Activated CD4-positive, alpha-beta T cell treated with anti-CD3 and anti-CD28 coated beads, Interleukin-2, amount 50 U/mL, for 16 hours (primary cell): ENCODE results near the gene POLR1D.
A peak's percentile ranks its signal among the peaks of the same experiment; 100 is the strongest.

Source experiments
- DNase-seq: peaks from one replicate; pipeline ENCODE4 v3.0.0-alpha.2; 2020

POLR1D gene

GRCh38 chr13:27621366-27622101, at the start of gene POLR1D:
POLR1D (plus strand) TSS chr13:27621892; CDS start chr13:27621984, 92 bp downstream.
- peak; percentile 83 for DNase-seq

- no peak for DNase-seq
Observed at GRCh38 chr13:27572234-27572901, 49.3 kb upstream of the POLR1D start.

- DNase-seq, result no peak
Observed at GRCh38 chr13:27573265-27573664, 48.4 kb upstream of the POLR1D start.

- DNase-seq, result no peak
Observed at GRCh38 chr13:27574661-27575060, 47.0 kb upstream of the POLR1D start.

GRCh38 chr13:27578121-27579030, 43.3 kb upstream of the POLR1D start:
- DNase-seq, result no peak

- no peak for DNase-seq
Observed at GRCh38 chr13:27583645-27584044, 38.0 kb upstream of the POLR1D start.

GRCh38 chr13:27587095-27587746, 34.5 kb upstream of the POLR1D start:
- DNase-seq, result no peak

- no peak for DNase-seq
Observed at GRCh38 chr13:27588405-27588804, 33.3 kb upstream of the POLR1D start.

GRCh38 chr13:27592865-27593264, 28.8 kb upstream of the POLR1D start:
- no peak for DNase-seq

- DNase-seq, result peak; percentile 42
Observed at GRCh38 chr13:27593267-27593666, 28.4 kb upstream of the POLR1D start.

- DNase-seq, result no peak
Observed at GRCh38 chr13:27595055-27595811, 26.5 kb upstream of the POLR1D start.

GRCh38 chr13:27599096-27599495, 22.6 kb upstream of the POLR1D start:
- DNase-seq, result no peak

GRCh38 chr13:27599845-27600553, 21.7 kb upstream of the POLR1D start:
- no peak for DNase-seq

- no peak for DNase-seq
Observed at GRCh38 chr13:27600711-27601110, 21.0 kb upstream of the POLR1D start.

GRCh38 chr13:27601208-27601607, 20.5 kb upstream of the POLR1D start:
- DNase-seq, result no peak

- no peak for DNase-seq
Observed at GRCh38 chr13:27601803-27602202, 19.9 kb upstream of the POLR1D start.

GRCh38 chr13:27605099-27605498, 16.6 kb upstream of the POLR1D start:
- DNase-seq, result no peak

GRCh38 chr13:27605610-27606200, 16.0 kb upstream of the POLR1D start:
- no peak for DNase-seq

GRCh38 chr13:27607125-27607524, 14.6 kb upstream of the POLR1D start:
- no peak for DNase-seq

GRCh38 chr13:27613628-27614027, 8.1 kb upstream of the POLR1D start:
- DNase-seq, result no peak

GRCh38 chr13:27617881-27618321, 3.8 kb upstream of the POLR1D start:
- no peak for DNase-seq
